ENCODE data around the gene B3GAT1. TPM values are rescaled to one million over a fixed set of nuclear protein-coding genes. Genes with fewer than 3 reads are reported as not detected.
"Not testable (repeated sequence)": the region's sequence is repeated elsewhere in the genome, so short reads cannot be mapped to it uniquely, and the experiment has no call there.

The B3GAT1 gene
- total and polyA plus RNA-seq, 2 experiments from 2014 or later = not detected

DNA sequence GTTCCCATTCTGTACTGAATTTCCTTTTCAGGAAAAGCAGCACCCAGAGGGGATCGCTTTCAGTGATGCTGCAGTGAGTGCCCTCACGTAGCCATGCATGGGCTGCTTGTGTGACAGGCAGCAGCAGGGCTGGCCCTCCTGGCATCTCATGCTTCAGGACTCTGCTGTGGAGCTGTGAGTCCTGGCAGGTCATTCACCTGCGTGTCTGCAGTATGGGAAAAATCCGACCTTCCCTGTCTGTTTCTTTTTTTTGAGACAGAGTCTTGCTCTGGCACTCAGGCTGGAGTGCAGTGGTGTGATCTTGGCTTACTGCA, 66.8 kb downstream of the B3GAT1 start:
- Histone ChIP-seq H3K27ac (no peak overlapping the region), H3K79me2 (ENCODE audit: insufficient read depth) (no peaks in the 10 kb centered on the region), H3K4me3 (no peak overlapping the region), H3K9ac (no peak overlapping the region), H3F3A (ENCODE audit: insufficient read depth) (no peaks in the 10 kb centered on the region), H3K27me3 (replicated peaks; ENCODE audit: insufficient read depth) (no peaks in the 10 kb centered on the region), H3K9me2 (ENCODE audit: insufficient read depth) (no peaks in the 10 kb centered on the region), H3K4me2 (ENCODE audit: unreplicated experiment) (no peak overlapping the region), H3K9me3 (ENCODE audit: low read depth) (no peaks in the 10 kb centered on the region), H2AFZ (no peak overlapping the region), H4K20me1 (ENCODE audit: insufficient read depth) (no peaks in the 10 kb centered on the region), H3K36me3 (ENCODE audit: low read depth) (no peaks in the 10 kb centered on the region), H3K4me1 (ENCODE audit: insufficient read depth) (no peaks in the 10 kb centered on the region)
- in situ Hi-C loops (cut with MboI) = no loop called here
- WGBS, 2 experiments (ENCODE audit: low coverage in 1 of 2, low lambda C conversion rate in 2 of 2, missing lambda C conversion rate in 2 of 2) = 33 to 41% methylated on average over 4 of the region's 4 CpGs
- TF ChIP-seq EZH2 (IDR thresholded peaks at IDR 0.05; ENCODE audit: insufficient read depth, poor library complexity, severe bottlenecking) (no peak), EZH2phosphoT487 (IDR thresholded peaks at IDR 0.05; ENCODE audit: insufficient read depth, low read depth) (no peak)
- DNase-seq = no peak

DNA sequence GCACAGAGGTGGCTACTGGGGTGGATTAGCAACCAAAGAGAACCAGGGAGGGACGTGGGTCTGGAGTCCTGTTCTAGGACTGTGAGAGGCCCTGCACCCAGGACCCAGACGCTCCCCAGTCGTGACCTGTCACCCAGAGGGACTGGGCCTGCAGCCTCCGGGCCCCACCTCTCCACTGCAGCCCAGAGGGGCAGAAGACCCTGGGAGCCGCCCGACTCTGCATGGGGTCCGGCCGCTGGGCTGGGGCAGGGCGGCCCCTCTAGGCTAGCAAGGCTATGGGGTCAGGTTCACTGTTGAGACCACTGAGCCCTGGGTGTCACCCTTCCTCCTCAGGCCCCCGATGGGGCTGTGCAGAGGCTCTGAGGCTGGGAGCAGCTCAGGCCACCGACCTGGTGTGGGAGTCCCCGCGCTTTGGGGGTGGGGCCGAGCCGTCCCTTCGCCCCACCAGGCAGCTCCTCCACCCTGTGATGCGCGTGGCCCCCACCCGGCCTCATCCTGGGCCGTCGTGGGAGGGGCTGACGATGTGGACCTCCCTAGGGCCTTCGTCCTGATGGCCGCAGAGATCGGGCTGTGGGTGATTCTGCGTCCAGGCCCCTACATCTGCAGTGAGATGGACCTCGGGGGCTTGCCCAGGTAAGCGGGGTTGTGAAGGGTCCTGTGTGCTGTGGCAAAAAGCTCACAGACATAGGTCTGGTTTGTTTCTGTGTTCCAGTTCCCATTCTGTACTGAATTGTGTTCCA, 67.4 kb downstream of the B3GAT1 start:
- H3K27me3 ChIP-seq (replicated peaks; ENCODE audit: insufficient read depth); H3K9me3 ChIP-seq (ENCODE audit: low read depth); in situ Hi-C loops (cut with MboI); H3K4me1 ChIP-seq (ENCODE audit: insufficient read depth); H3K9ac ChIP-seq; H2AFZ ChIP-seq; H3K27ac ChIP-seq; H3K79me2 ChIP-seq (ENCODE audit: insufficient read depth); H4K20me1 ChIP-seq (ENCODE audit: insufficient read depth); DNase-seq; H3K9me2 ChIP-seq (ENCODE audit: insufficient read depth); H3K36me3 ChIP-seq (ENCODE audit: low read depth); H3K4me3 ChIP-seq; H3K4me2 ChIP-seq (ENCODE audit: unreplicated experiment); H3F3A ChIP-seq (ENCODE audit: insufficient read depth): not testable (repeated sequence)
- 59 to 60% methylated on average over 19 to 23 of the region's 28 CpGs for WGBS, 2 experiments (ENCODE audit: low coverage in 1 of 2, low lambda C conversion rate in 2 of 2, missing lambda C conversion rate in 2 of 2)

DNA sequence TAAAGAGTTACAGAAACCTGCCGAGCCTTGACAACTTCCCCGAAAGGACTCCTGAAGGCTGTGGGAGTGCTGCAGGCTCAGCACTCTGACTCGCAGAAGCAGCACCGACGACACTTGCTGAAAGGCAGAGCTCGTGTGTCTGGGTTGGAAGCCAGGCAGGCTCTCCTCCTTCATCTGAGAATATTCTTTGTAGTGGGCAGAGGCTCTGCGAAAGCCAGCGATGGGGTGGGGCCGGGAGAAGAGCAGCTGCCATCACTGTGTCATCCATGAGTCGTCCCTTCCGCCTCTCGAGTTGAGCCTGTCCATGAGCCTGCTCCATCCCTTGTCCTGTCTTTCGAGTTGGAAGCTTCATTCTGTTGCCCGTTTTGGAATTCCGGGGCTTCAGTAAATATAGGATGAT, 68.4 kb downstream of the B3GAT1 start:
- no peak overlapping the region for H2AFZ ChIP-seq
- no peak overlapping the region for H3K4me2 ChIP-seq (ENCODE audit: unreplicated experiment)
- no peak overlapping the region for H3K27ac ChIP-seq
- WGBS, 2 experiments (ENCODE audit: low coverage in 1 of 2, low lambda C conversion rate in 2 of 2, missing lambda C conversion rate in 2 of 2) = 53 to 58% methylated on average over 15 of the region's 15 CpGs
- no peaks in the 10 kb centered on the region for H3K79me2 ChIP-seq (ENCODE audit: insufficient read depth)
- no peak for DNase-seq
- H3K9me2 ChIP-seq (ENCODE audit: insufficient read depth) = no peaks in the 10 kb centered on the region
- H3K27me3 ChIP-seq (replicated peaks; ENCODE audit: insufficient read depth) = no peaks in the 10 kb centered on the region
- H3F3A ChIP-seq (ENCODE audit: insufficient read depth) = no peaks in the 10 kb centered on the region
- no peaks in the 10 kb centered on the region for H3K4me1 ChIP-seq (ENCODE audit: insufficient read depth)
- H3K9ac ChIP-seq = no peak overlapping the region
- no peak overlapping the region for H3K4me3 ChIP-seq
- no peaks in the 10 kb centered on the region for H3K9me3 ChIP-seq (ENCODE audit: low read depth)
- no peaks in the 10 kb centered on the region for H4K20me1 ChIP-seq (ENCODE audit: insufficient read depth)
- no peaks in the 10 kb centered on the region for H3K36me3 ChIP-seq (ENCODE audit: low read depth)
- TF ChIP-seq EZH2 (IDR thresholded peaks at IDR 0.05; ENCODE audit: insufficient read depth, poor library complexity, severe bottlenecking) (no peak), EZH2phosphoT487 (IDR thresholded peaks at IDR 0.05; ENCODE audit: insufficient read depth, low read depth) (no peak)
- in situ Hi-C loops (cut with MboI) = no loop called here

DNA sequence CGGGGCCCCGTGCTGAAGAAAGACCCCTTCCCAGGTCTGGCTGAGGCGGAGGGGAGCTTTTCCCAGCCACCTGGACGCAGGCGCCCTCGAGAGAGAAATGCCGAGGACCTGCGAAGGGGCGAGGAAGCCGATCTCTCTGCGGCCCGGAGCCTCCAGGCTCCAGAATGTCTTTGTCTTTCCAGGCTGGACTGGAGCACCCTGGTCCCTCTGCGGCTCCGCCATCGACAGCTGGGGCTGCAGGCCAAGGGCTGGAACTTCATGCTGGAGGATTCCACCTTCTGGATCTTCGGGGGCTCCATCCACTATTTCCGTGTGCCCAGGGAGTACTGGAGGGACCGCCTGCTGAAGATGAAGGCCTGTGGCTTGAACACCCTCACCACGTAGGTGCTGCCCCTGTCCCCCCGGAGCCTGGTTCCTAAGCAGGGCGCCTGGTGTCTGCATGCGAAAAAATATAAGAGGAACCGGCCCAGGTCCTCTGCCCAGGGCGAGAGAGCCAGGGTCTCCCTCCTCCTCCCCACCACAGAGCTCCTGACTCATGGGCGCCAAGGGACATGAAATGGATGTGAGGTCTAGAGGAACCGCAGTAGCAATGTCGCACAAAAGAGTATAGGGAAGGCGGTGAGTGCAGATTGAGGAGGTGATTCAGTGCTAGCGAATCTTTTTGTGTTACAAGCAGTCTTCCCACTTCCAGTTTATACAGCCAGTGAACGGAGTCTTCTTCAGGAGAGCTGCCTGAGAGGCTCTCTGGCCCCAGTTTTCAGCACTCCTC, 69.3 kb downstream of the B3GAT1 start:
- H3K36me3 ChIP-seq (ENCODE audit: low read depth) = no peaks in the 10 kb centered on the region
- no peak for DNase-seq
- H3F3A ChIP-seq (ENCODE audit: insufficient read depth) = no peaks in the 10 kb centered on the region
- H4K20me1 ChIP-seq (ENCODE audit: insufficient read depth) = no peaks in the 10 kb centered on the region
- no peaks in the 10 kb centered on the region for H3K79me2 ChIP-seq (ENCODE audit: insufficient read depth)
- no peaks in the 10 kb centered on the region for H3K9me3 ChIP-seq (ENCODE audit: low read depth)
- TF ChIP-seq EZH2 (IDR thresholded peaks at IDR 0.05; ENCODE audit: insufficient read depth, poor library complexity, severe bottlenecking) (no peak), EZH2phosphoT487 (IDR thresholded peaks at IDR 0.05; ENCODE audit: insufficient read depth, low read depth) (no peak)
- no peak overlapping the region for H3K4me2 ChIP-seq (ENCODE audit: unreplicated experiment)
- in situ Hi-C loops (cut with MboI) = no loop called here
- no peak overlapping the region for H2AFZ ChIP-seq
- H3K27ac ChIP-seq = no peak overlapping the region
- H3K9ac ChIP-seq = no peak overlapping the region
- H3K27me3 ChIP-seq (replicated peaks; ENCODE audit: insufficient read depth) = no peaks in the 10 kb centered on the region
- H3K4me3 ChIP-seq = no peak overlapping the region
- H3K9me2 ChIP-seq (ENCODE audit: insufficient read depth) = no peaks in the 10 kb centered on the region
- no peaks in the 10 kb centered on the region for H3K4me1 ChIP-seq (ENCODE audit: insufficient read depth)
- 66 to 72% methylated on average over 30 of the region's 30 CpGs for WGBS, 2 experiments (ENCODE audit: low coverage in 1 of 2, low lambda C conversion rate in 2 of 2, missing lambda C conversion rate in 2 of 2)

Measured in GM23248 (cell line).